IMR-90 (cell line): Measurements from ENCODE around the gene SNAPIN. TPM values are rescaled to one million over a fixed set of nuclear protein-coding genes. Genes with fewer than 3 reads are reported as not detected.
A peak's percentile ranks its signal among the peaks of the same experiment; 100 is the strongest.

Experiments
- ATAC-seq: fragments of 200-7000 bp; cut with Tn5 transposase; 2 replicates; pipeline ENCODE4 v1.9.1; 2020; ENCODE audit warnings: low read depth, mild to moderate bottlenecking, moderate library complexity
- BruUV-seq: library from RNA; stranded (reverse); fragments of 400-500 nt; replicated peaks from 2 replicates; lab custom pipeline; 2021; lab: Mats Ljungman, UMichigan
- CTCF ChIA-PET: fragments of 300-600 bp; formaldehyde crosslinking; extraction: SDS; loops from one replicate; lab custom pipeline; 2021; ENCODE audit warnings: antibody characterized with exemption; lab: Yijun Ruan, JAX
- POLR2A ChIA-PET: fragments of 300-600 bp; sonication (Branson Sonifier 250); formaldehyde crosslinking; loops from one replicate; lab custom pipeline; 2022; ENCODE audit warnings: antibody characterized with exemption; ENCODE audit not compliant: unreplicated experiment; lab: Charles Lee
- DNase-seq: peaks from one replicate; pipeline ENCODE4 v3.0.0; 2013
- H2AFZ ChIP-seq: replicated peaks from 2 replicates; pipeline ENCODE3; 2013; ENCODE audit warnings: low read length, mild to moderate bottlenecking; ENCODE audit not compliant: poor library complexity
- H2AK5ac ChIP-seq: 2 replicates; pipeline ENCODE4 v1.6.1; 2013; ENCODE audit warnings: low read depth, low read length, inconsistent platforms
- H2AK9ac ChIP-seq: replicated peaks from 2 replicates; pipeline ENCODE3; 2013; ENCODE audit warnings: mild to moderate bottlenecking, low read depth, low read length, moderate library complexity; ENCODE audit not compliant: poor library complexity
- H2BK120ac ChIP-seq: 2 replicates; pipeline ENCODE4 v1.6.1; 2013; ENCODE audit warnings: low read depth, low read length, inconsistent platforms
- H2BK15ac ChIP-seq: 3 replicates; pipeline ENCODE4 v1.6.1; 2013; ENCODE audit warnings: low read depth, low read length, inconsistent platforms
- H2BK20ac ChIP-seq: 2 replicates; pipeline ENCODE4 v1.6.1; 2013; ENCODE audit warnings: low read depth, mild to moderate bottlenecking, inconsistent platforms, low read length, moderate library complexity
- H2BK5ac ChIP-seq: 2 replicates; pipeline ENCODE4 v1.6.1; 2013; ENCODE audit warnings: mild to moderate bottlenecking, low read depth, low read length, inconsistent platforms; ENCODE audit not compliant: poor library complexity, severe bottlenecking
- H3K14ac ChIP-seq: replicated peaks from 2 replicates; pipeline ENCODE4 v1.6.1; 2013; ENCODE audit warnings: low read depth, low read length, inconsistent platforms
- H3K18ac ChIP-seq: 2 replicates; pipeline ENCODE4 v1.6.1; 2013; ENCODE audit warnings: low read depth, low read length, control low read depth
- H3K23ac ChIP-seq: 2 replicates; pipeline ENCODE4 v1.6.1; 2013; ENCODE audit warnings: low read depth, low read length, inconsistent platforms
- H3K27ac ChIP-seq: 2 replicates; pipeline ENCODE4 v1.5.1; 2013; ENCODE audit warnings: mild to moderate bottlenecking, control low read depth, low read length; ENCODE audit not compliant: insufficient read depth
- H3K27me3 ChIP-seq: 2 replicates; pipeline ENCODE4 v1.6.1; 2013; ENCODE audit warnings: low read length; ENCODE audit not compliant: control insufficient read depth, insufficient read depth
- H3K36me3 ChIP-seq: 2 replicates; pipeline ENCODE4 v1.6.1; 2013; ENCODE audit warnings: low read length, mixed read lengths; ENCODE audit not compliant: control insufficient read depth, insufficient read depth
- H3K4ac ChIP-seq: 2 replicates; pipeline ENCODE4 v1.6.1; 2013; ENCODE audit warnings: low read depth, low read length, inconsistent platforms
- H3K4me1 ChIP-seq: 2 replicates; pipeline ENCODE4 v1.6.1; 2013; ENCODE audit warnings: low read length, mixed read lengths; ENCODE audit not compliant: control insufficient read depth, insufficient read depth
- H3K4me2 ChIP-seq: 2 replicates; pipeline ENCODE4 v1.6.1; 2013; ENCODE audit warnings: low read depth, mild to moderate bottlenecking, control low read depth, low read length, moderate library complexity
- H3K4me3 ChIP-seq: 2 replicates; pipeline ENCODE4 v1.5.1; 2013; ENCODE audit warnings: low read depth, mild to moderate bottlenecking, control low read depth, low read length, moderate library complexity; ENCODE audit not compliant: insufficient read depth
- H3K56ac ChIP-seq: 2 replicates; pipeline ENCODE4 v1.6.1; 2013; ENCODE audit warnings: low read length, inconsistent platforms; ENCODE audit not compliant: insufficient read depth; ENCODE audit errors: extremely low read depth
- H3K79me1 ChIP-seq, 2 experiments: 2 replicates each; pipeline ENCODE4 v1.6.1; 2013; ENCODE audit warnings: low read length in 2 of 2, inconsistent platforms in 1 of 2, low read depth in 1 of 2
- H3K9ac ChIP-seq: 2 replicates; pipeline ENCODE4 v1.6.1; 2013; ENCODE audit warnings: low read depth, low read length, control low read depth
- H3K9me1 ChIP-seq: 2 replicates; pipeline ENCODE4 v1.6.1; 2013; ENCODE audit warnings: low read length, inconsistent platforms; ENCODE audit not compliant: insufficient read depth
- H3K9me3 ChIP-seq: 2 replicates; pipeline ENCODE4 v1.6.1; 2013; ENCODE audit warnings: low read length; ENCODE audit not compliant: control insufficient read depth, insufficient read depth
- H4K20me1 ChIP-seq: 2 replicates; pipeline ENCODE4 v1.6.1; 2013; ENCODE audit warnings: low read length, inconsistent platforms; ENCODE audit not compliant: insufficient read depth
- H4K5ac ChIP-seq: 2 replicates; pipeline ENCODE4 v1.6.1; 2013; ENCODE audit warnings: mild to moderate bottlenecking, low read depth, low read length, control low read depth
- H4K8ac ChIP-seq, 2 experiments: 2 replicates each; pipeline ENCODE4 v1.6.1; 2013; ENCODE audit warnings: low read depth in 2 of 2, low read length in 2 of 2, control low read depth in 1 of 2, inconsistent platforms in 1 of 2
- H4K91ac ChIP-seq: 2 replicates; pipeline ENCODE4 v1.6.1; 2013; ENCODE audit warnings: low read depth, low read length, inconsistent platforms; ENCODE audit not compliant: insufficient read depth
- BHLHE40 ChIP-seq: fragments of 150-350 bp; IDR thresholded peaks from 2 replicates; pipeline ENCODE4 v1.6.1; 2016; ENCODE audit warnings: mild to moderate bottlenecking, low read depth, low read length
- POLR2A ChIP-seq: IDR thresholded peaks from 2 replicates; pipeline ENCODE4 v1.6.1; 2012; ENCODE audit warnings: mild to moderate bottlenecking, low read depth, low read length
- RAD21 ChIP-seq: IDR thresholded peaks from 2 replicates; pipeline ENCODE4 v1.6.1; 2012; ENCODE audit warnings: low read length, improper control_type of control experiment
- RCOR1 ChIP-seq: IDR thresholded peaks from 2 replicates; pipeline ENCODE4 v1.6.1; 2012; ENCODE audit warnings: mild to moderate bottlenecking, low read length, improper control_type of control experiment; ENCODE audit not compliant: insufficient replicate concordance
- WGBS, 2 experiments: methylation state at CpG; one replicate each; pipeline versions ENCODE4 v1.1.5 to v1.1.7; 2013; ENCODE audit warnings: missing lambda C conversion rate in 2 of 2; ENCODE audit not compliant: insufficient read length in 1 of 2; ENCODE audit errors: extremely low coverage in 2 of 2; 5-methylcytosine and 5-hydroxymethylcytosine counted together
- dilution Hi-C: fragments of 300-500 bp; cut with HindIII; formaldehyde crosslinking; loops from one replicate; pipeline ENCODE4 v1.14.3; 2018; ENCODE audit warnings: low sequenced_read_pairs; ENCODE audit not compliant: unreplicated experiment
- in situ Hi-C: fragments of 300-500 bp; cut with MboI; formaldehyde crosslinking; loops from 3 replicates; pipeline ENCODE4 v1.14.3; 2019; ENCODE audit warnings: low sequenced_read_pairs, inconsistent platforms, mixed read lengths
- intact Hi-C: fragments of 100-400 bp; cut with micrococcal nuclease; formaldehyde crosslinking; loops from 2 replicates; pipeline ENCODE4 v1.10.0; 2022
- polyA plus RNA-seq, 3 experiments: library from polyadenylated mRNA; depleted of rRNA; stranded (reverse); fragments of >200 nt; gene quantifications; 2 replicates each; pipeline ENCODE4 v1.2.3, GENCODE V29; 2012; ENCODE audit warnings: low replicate concordance in 1 of 3
- total RNA-seq: library from RNA; depleted of rRNA; stranded (reverse); fragments of >200 nt; gene quantifications from 2 replicates; pipeline ENCODE4 v1.2.3, GENCODE V29; 2012

The SNAPIN gene
- total and polyA plus RNA-seq, 2 of the 4 experiments (the other 2 are of a cell fraction): 37.4 to 40.9 TPM

- Histone ChIP-seq H3K56ac (no peak overlapping the region), H3K27me3 (no peaks in the 10 kb centered on the region), H3K4me1 (peaks cover 7% of the 10 kb centered on the region), H3K79me1 (peaks cover 0 to 18% of the 10 kb centered on the region in 2 experiments; a peak in 3 of 4 replicates), H2AFZ (peak overlapping the region; percentile 62), H2AK9ac (no peak overlapping the region), H3K4ac (no peak overlapping the region), H3K18ac (no peak overlapping the region), H2BK15ac (no peak overlapping the region), H2BK20ac (no peak overlapping the region), H3K27ac (no peak overlapping the region), H2BK5ac (no peak overlapping the region), H3K9me1 (peaks cover 10% of the 10 kb centered on the region), H4K20me1 (no peaks in the 10 kb centered on the region), H3K9me3 (no peaks in the 10 kb centered on the region), H2BK120ac (no peak overlapping the region), H3K23ac (no peak overlapping the region), H4K91ac (no peak overlapping the region), H4K5ac (no peak overlapping the region), H3K9ac (no peak overlapping the region), H3K14ac (no peak overlapping the region), H3K4me3 (no peak overlapping the region), H4K8ac (no peak overlapping the region), H2AK5ac (no peak overlapping the region), H3K4me2 (no peak overlapping the region), H3K36me3 (peaks cover 17% of the 10 kb centered on the region)
- DNase-seq (no peak), ATAC-seq (no peak)
- dilution Hi-C loops (no loop called here), intact Hi-C loops (no loop called here), in situ Hi-C loops (loop anchor here (10.0 kb wide), 1 partner anchor 134 kb away; no protein-coding TSS in a partner anchor)
- 40% methylated on average over 1 of the region's 3 CpGs; no CpG with 5 or more reads in 1 of the 2 experiments for WGBS, 2 experiments
- BruUV-seq: no TSS peak
- ChIA-PET CTCF (interaction anchor here (0.8 kb wide), 1 partner anchor 81 kb away, joined by 3 read pairs; no protein-coding TSS in a partner anchor), POLR2A (no interaction called here)
- TF ChIP-seq RAD21 (no peak), BHLHE40 (no peak), RCOR1 (no peak), POLR2A (no peak)
Measured at GRCh38 chr1:153649137-153649862, 9.2 kb upstream of the SNAPIN start.
